ENCODE data around the gene ST6GALNAC2.

ST6GALNAC2 gene

GRCh38 chr17:76599694-76600460, 14.2 kb upstream of the ST6GALNAC2 start:
- DNase-seq (ENCODE audit: low spot score), result no peak

- peak; percentile 84 for DNase-seq (ENCODE audit: low spot score)
Observed at GRCh38 chr17:76598004-76598439, 12.4 kb upstream of the ST6GALNAC2 start.

GRCh38 chr17:76597156-76598003, 11.7 kb upstream of the ST6GALNAC2 start:
- no peak for DNase-seq (ENCODE audit: low spot score)

GRCh38 chr17:76594690-76595089, 9.0 kb upstream of the ST6GALNAC2 start:
- no peak for DNase-seq (ENCODE audit: low spot score)

GRCh38 chr17:76593959-76594358, 8.3 kb upstream of the ST6GALNAC2 start:
- DNase-seq (ENCODE audit: low spot score), result no peak

- DNase-seq (ENCODE audit: low spot score), result no peak
Observed at GRCh38 chr17:76593384-76593826, 7.7 kb upstream of the ST6GALNAC2 start.

- no peak for DNase-seq (ENCODE audit: low spot score)
Observed at GRCh38 chr17:76588182-76588581, 2.5 kb upstream of the ST6GALNAC2 start.

- DNase-seq (ENCODE audit: low spot score), result no peak
Observed at GRCh38 chr17:76586741-76587487, 1.3 kb upstream of the ST6GALNAC2 start.

GRCh38 chr17:76585033-76585648, 519 bp downstream of the ST6GALNAC2 start:
- DNase-seq (ENCODE audit: low spot score), result no peak

- no peak for DNase-seq (ENCODE audit: low spot score)
Observed at GRCh38 chr17:76584427-76585032, 1.1 kb downstream of the ST6GALNAC2 start.

GRCh38 chr17:76582660-76583059, 3.0 kb downstream of the ST6GALNAC2 start:
- no peak for DNase-seq (ENCODE audit: low spot score)

- no peak for DNase-seq (ENCODE audit: low spot score)
Observed at GRCh38 chr17:76581515-76581914, 4.1 kb downstream of the ST6GALNAC2 start.

- no peak for DNase-seq (ENCODE audit: low spot score)
Observed at GRCh38 chr17:76579281-76579680, 6.4 kb downstream of the ST6GALNAC2 start.

- DNase-seq (ENCODE audit: low spot score), result no peak
Observed at GRCh38 chr17:76578376-76578775, 7.3 kb downstream of the ST6GALNAC2 start.

- DNase-seq (ENCODE audit: low spot score), result no peak
Observed at GRCh38 chr17:76577876-76578275, 7.8 kb downstream of the ST6GALNAC2 start.

- DNase-seq (ENCODE audit: low spot score), result no peak
Observed at GRCh38 chr17:76576189-76576588, 9.5 kb downstream of the ST6GALNAC2 start.

- DNase-seq (ENCODE audit: low spot score), result no peak
Observed at GRCh38 chr17:76575570-76575969, 10.1 kb downstream of the ST6GALNAC2 start.

GRCh38 chr17:76574166-76574565, 11.5 kb downstream of the ST6GALNAC2 start:
- no peak for DNase-seq (ENCODE audit: low spot score)

GRCh38 chr17:76573096-76573495, 12.6 kb downstream of the ST6GALNAC2 start:
- DNase-seq (ENCODE audit: low spot score), result no peak

GRCh38 chr17:76572201-76572910, 13.3 kb downstream of the ST6GALNAC2 start:
- no peak for DNase-seq (ENCODE audit: low spot score)
